Left ventricle myocardium inferior (tissue), 1 donor: ENCODE data around the gene FAM229A. TPM values are rescaled to one million over a fixed set of nuclear protein-coding genes. Genes with fewer than 3 reads are reported as not detected.

Source experiments
- DNase-seq: peaks from one replicate; pipeline ENCODE4 v3.0.0-alpha.2; 2020
- H3K27ac ChIP-seq: fragments of 200-600 bp; replicated peaks from 2 replicates; pipeline ENCODE4 v1.8.0; 2021
- H3K27me3 ChIP-seq: fragments of 200-600 bp; 2 replicates; pipeline ENCODE4 v1.8.0; 2021; ENCODE audit warnings: low read depth
- H3K36me3 ChIP-seq: fragments of 200-600 bp; 2 replicates; pipeline ENCODE4 v1.8.0; 2021
- H3K4me1 ChIP-seq: fragments of 200-600 bp; 2 replicates; pipeline ENCODE4 v1.8.0; 2021
- H3K4me3 ChIP-seq: fragments of 200-600 bp; 2 replicates; pipeline ENCODE4 v1.8.0; 2021; ENCODE audit warnings: mild to moderate bottlenecking, moderate library complexity
- H3K9me3 ChIP-seq: fragments of 200-600 bp; replicated peaks from 2 replicates; pipeline ENCODE4 v1.8.0; 2021
- intact Hi-C: fragments of 100-400 bp; cut with micrococcal nuclease; formaldehyde crosslinking; loops from one replicate; pipeline ENCODE4 v1.11.0; 2022
- total RNA-seq: library from RNA; stranded (reverse); fragmentation: NEBNext Ultra II Directional; extraction: Animal tissue kit (Norgen Biotek cat#: 25700); gene quantifications from one replicate; pipeline ENCODE4 v1.2.1, GENCODE V29; 2021
- TF ChIP-seq, protein P1 (sequence below): fragments of 200-600 bp; IDR thresholded peaks from 2 replicates; pipeline ENCODE4 v1.8.0; 2021; ENCODE audit warnings: antibody characterized with exemption, mild to moderate bottlenecking, borderline replicate concordance
- donor health status: DM: no; HTN: yes; CAD: no; lungs with severe emphysema.

FAM229A gene
- total RNA-seq, 1 donor from 2014 or later = 2.1 TPM

DNA sequence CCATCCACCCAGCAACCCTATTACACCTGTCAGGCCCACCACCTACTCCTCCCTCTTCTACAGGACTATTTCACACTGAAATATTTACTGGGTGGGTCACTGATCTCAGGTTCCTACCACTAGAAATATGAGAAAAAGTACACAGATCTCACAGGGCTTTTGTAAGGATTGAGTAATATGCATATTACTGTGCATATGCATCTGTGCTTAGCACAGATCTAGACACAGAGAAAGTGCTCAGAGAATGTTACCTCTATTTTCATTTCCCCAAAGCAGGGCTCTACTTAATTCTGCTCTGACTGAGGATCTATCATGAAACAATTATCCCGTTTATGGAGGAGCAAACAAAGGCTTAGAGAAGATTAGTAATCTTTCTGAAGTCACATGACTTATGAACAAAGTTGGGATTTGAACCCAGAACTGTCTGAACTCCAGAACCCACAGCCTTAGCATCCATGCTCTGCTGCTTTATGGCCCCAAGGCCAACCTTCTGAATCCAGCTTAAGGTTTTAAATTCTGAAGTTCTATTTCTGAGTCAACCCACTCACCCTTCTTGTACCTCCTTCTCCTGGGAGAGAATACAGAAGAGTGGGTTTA lies 11.8 kb upstream of the FAM229A start:
- intact Hi-C loops = no loop called here
- no peaks in the 10 kb centered on the region for H3K27me3 ChIP-seq
- no peak overlapping the region for H3K27ac ChIP-seq
- peaks cover 94% of the 10 kb centered on the region for H3K36me3 ChIP-seq
- TF ChIP-seq, protein P1, sequence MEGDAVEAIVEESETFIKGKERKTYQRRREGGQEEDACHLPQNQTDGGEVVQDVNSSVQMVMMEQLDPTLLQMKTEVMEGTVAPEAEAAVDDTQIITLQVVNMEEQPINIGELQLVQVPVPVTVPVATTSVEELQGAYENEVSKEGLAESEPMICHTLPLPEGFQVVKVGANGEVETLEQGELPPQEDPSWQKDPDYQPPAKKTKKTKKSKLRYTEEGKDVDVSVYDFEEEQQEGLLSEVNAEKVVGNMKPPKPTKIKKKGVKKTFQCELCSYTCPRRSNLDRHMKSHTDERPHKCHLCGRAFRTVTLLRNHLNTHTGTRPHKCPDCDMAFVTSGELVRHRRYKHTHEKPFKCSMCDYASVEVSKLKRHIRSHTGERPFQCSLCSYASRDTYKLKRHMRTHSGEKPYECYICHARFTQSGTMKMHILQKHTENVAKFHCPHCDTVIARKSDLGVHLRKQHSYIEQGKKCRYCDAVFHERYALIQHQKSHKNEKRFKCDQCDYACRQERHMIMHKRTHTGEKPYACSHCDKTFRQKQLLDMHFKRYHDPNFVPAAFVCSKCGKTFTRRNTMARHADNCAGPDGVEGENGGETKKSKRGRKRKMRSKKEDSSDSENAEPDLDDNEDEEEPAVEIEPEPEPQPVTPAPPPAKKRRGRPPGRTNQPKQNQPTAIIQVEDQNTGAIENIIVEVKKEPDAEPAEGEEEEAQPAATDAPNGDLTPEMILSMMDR = no peak
- DNase-seq = no peak
- H3K4me1 ChIP-seq = no peaks in the 10 kb centered on the region
- no peak overlapping the region for H3K4me3 ChIP-seq
- no peaks in the 10 kb centered on the region for H3K9me3 ChIP-seq

DNA sequence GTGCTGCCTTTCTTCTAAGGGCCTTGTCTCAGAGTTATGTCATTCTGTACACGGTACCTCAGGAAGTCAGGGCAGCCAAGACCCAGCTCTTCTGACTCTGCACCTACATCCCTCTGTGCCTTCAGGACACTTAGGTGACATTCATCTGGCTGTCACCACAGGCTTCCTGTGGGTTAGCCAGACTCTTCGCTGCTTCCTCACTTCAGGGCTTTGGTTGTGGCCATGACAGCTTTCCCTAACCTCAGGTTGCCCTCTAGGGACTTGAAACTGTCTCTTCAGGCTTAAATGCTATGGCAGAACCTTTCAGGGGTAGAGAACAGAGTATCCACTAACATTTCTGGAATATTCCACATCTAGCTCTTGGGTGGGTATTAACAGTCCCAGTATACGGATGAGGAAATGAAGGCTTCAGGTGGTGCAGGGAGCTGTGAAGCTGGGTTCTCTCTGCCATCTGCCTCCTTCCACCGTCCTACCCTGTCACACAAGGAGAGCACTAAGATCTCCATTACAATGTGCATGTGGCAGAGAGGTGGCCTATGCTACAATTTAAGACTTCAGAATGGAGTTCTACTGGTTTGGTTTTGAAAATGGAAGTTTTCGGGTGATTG lies 10.0 kb upstream of the FAM229A start:
- no peak overlapping the region for H3K4me3 ChIP-seq
- peaks cover 94% of the 10 kb centered on the region for H3K36me3 ChIP-seq
- intact Hi-C loops = no loop called here
- TF ChIP-seq, protein P1 = no peak
- H3K27me3 ChIP-seq = no peaks in the 10 kb centered on the region
- H3K4me1 ChIP-seq = no peaks in the 10 kb centered on the region
- no peak overlapping the region for H3K27ac ChIP-seq
- DNase-seq = no peak
- no peaks in the 10 kb centered on the region for H3K9me3 ChIP-seq

DNA sequence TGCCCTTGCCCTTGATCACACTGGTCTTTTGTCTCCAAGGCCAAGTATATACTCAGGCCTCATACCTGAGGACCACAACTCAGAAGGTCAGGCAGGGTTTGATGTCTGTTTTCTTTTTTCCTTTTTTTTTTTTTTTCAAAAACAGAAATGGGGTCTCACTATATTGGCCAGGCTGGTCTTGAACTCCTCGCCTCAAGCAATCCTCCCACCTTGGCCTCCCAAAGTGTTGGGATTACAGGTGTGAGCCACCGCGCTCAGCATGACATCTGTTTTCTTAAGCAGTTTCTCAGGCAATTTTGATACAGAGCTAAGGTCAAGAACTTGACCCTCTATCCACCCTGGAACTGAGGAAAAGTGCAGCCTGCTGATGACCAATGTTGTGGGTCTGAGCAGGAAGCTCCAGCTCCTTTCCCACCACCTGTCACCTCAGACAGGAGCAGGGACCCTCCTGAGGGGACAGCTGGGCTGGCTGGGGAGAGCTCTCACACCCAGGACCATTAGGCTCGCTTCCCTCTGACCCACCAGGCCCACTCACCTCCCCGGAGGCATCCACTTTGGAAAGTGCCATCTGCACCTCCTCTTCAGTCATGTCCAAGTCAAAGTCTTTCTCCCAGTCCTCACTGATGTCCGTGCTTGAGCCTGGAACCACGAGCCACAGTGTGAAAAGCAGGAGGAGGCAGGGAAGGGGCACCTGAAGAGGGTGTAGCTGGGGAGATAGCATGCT lies 5.8 kb upstream of the FAM229A start:
- TF ChIP-seq, protein P1 = no peak
- no peak for DNase-seq
- intact Hi-C loops = no loop called here
- H3K9me3 ChIP-seq = no peaks in the 10 kb centered on the region
- peaks cover 89% of the 10 kb centered on the region for H3K36me3 ChIP-seq
- H3K27me3 ChIP-seq = no peaks in the 10 kb centered on the region
- no peak overlapping the region for H3K4me3 ChIP-seq
- peaks cover 1% of the 10 kb centered on the region for H3K4me1 ChIP-seq
- no peak overlapping the region for H3K27ac ChIP-seq

DNA sequence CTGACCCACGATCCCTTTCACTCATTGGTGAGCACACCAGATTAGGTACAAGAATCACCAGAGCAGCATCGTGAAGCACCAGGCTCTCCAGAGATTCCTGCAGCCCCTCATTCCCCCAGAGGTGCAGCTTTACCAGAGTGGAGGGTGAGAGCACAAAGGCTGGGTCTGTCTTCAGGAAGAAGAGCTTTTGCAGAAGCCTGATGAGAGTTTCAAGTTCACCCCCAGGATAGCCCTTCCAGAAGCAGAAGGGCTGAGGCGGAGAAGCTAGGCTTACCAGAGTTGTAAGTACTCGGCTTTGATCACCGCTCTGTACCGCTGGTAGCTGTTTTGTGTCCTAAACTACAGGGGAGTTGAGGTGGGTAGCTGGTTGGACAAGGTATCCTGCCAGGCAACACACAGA lies 3.2 kb upstream of the FAM229A start:
- no peak for DNase-seq
- H3K9me3 ChIP-seq = no peaks in the 10 kb centered on the region
- H3K36me3 ChIP-seq = peaks cover 70% of the 10 kb centered on the region
- H3K4me1 ChIP-seq = peaks cover 20% of the 10 kb centered on the region
- no peak overlapping the region for H3K27ac ChIP-seq
- no peak overlapping the region for H3K4me3 ChIP-seq
- H3K27me3 ChIP-seq = no peaks in the 10 kb centered on the region
- TF ChIP-seq, protein P1 = no peak
- intact Hi-C loops = no loop called here

DNA sequence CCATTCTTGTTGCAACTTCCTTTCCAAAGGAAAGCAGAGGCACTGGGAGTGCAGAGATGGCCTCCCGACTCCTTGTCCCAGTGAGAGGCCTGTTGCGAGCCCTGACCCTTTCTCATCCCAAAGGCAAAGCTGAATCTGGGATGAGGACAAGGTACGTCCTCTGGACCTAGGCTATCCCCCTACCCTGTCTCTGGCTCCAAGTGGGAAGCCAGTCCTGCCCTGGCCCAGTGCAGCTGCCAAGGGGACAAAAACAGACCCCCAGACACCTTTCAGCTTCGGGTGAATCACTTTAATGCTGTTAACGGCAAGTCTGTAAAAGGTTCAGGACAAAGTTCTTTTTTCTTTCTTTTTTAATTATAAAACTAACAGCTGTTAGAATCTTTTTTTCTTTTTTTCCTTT lies 2.6 kb upstream of the FAM229A start:
- DNase-seq = no peak
- Histone ChIP-seq H3K4me3 (no peak overlapping the region), H3K4me1 (peaks cover 20% of the 10 kb centered on the region), H3K9me3 (no peaks in the 10 kb centered on the region), H3K27me3 (no peaks in the 10 kb centered on the region), H3K36me3 (peaks cover 64% of the 10 kb centered on the region), H3K27ac (no peak overlapping the region)
- intact Hi-C loops = no loop called here
- TF ChIP-seq, protein P1 = no peak
